Measurements from ENCODE around the gene HLCS.

DNA sequence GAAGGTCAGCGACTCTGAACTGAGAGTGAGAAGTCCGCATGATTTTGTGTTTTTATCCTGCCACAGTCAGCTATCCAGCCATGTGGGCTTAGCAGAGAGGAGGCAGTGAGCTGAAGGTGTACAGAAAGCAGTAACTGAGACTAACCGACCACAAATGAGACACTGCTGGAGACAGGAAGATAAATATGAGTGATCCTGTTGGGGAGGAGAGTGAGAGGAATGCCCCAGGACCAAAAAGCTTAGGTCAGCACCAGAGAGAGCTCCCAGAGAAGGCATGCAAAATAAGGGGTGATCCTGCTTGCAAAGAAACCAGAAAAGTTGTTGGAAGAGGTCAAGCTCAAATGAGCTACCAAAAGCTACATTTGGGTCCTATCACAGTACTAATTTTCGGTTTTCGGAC, 63.7 kb downstream of the HLCS start:
- TF ChIP-seq, protein P1, sequence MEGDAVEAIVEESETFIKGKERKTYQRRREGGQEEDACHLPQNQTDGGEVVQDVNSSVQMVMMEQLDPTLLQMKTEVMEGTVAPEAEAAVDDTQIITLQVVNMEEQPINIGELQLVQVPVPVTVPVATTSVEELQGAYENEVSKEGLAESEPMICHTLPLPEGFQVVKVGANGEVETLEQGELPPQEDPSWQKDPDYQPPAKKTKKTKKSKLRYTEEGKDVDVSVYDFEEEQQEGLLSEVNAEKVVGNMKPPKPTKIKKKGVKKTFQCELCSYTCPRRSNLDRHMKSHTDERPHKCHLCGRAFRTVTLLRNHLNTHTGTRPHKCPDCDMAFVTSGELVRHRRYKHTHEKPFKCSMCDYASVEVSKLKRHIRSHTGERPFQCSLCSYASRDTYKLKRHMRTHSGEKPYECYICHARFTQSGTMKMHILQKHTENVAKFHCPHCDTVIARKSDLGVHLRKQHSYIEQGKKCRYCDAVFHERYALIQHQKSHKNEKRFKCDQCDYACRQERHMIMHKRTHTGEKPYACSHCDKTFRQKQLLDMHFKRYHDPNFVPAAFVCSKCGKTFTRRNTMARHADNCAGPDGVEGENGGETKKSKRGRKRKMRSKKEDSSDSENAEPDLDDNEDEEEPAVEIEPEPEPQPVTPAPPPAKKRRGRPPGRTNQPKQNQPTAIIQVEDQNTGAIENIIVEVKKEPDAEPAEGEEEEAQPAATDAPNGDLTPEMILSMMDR (IDR thresholded peaks at IDR 0.05): no peak
- no peak for TF ChIP-seq EP300 (IDR thresholded peaks at IDR 0.05; ENCODE audit: low read depth)
